H1 (cell line): ENCODE results near the gene PHTF1.

ENCODE experiments used
- BRCA1 ChIP-seq: IDR thresholded peaks from 2 replicates; pipeline ENCODE4 v1.6.1; 2012; ENCODE audit warnings: low read depth, low read length, improper control_type of control experiment
- CEBPB ChIP-seq: IDR thresholded peaks from 2 replicates; pipeline ENCODE4 v1.6.1; 2012; ENCODE audit warnings: low read depth, low read length
- CHD1 ChIP-seq: IDR thresholded peaks from 2 replicates; pipeline ENCODE4 v1.6.1; 2012; ENCODE audit warnings: low read depth, low read length, improper control_type of control experiment
- CTCF ChIP-seq, 3 experiments: IDR thresholded peaks; 1 replicate in 2 of 3; 2 replicates in 1 of 3; pipeline versions ENCODE4 v1.5.1 to v1.6.1; 2011; ENCODE audit warnings: low read length in 3 of 3, mild to moderate bottlenecking in 3 of 3, inconsistent platforms in 2 of 3, low read depth in 1 of 3, moderate library complexity in 1 of 3; ENCODE audit not compliant: insufficient read depth in 1 of 3; ENCODE audit errors: control extremely low read depth in 1 of 3
- EGR1 ChIP-seq: IDR thresholded peaks from 2 replicates; pipeline ENCODE4 v1.6.1; 2011; ENCODE audit warnings: low read depth, low read length, borderline replicate concordance
- EZH2 ChIP-seq: fragments of 200-600 bp; sonication (generic); IDR thresholded peaks from 2 replicates; pipeline ENCODE4 v1.7.1; 2012; ENCODE audit warnings: low read depth, mild to moderate bottlenecking, moderate library complexity, low read length, inconsistent platforms; ENCODE audit not compliant: severe bottlenecking
- GABPA ChIP-seq: IDR thresholded peaks from 2 replicates; pipeline ENCODE4 v1.6.1; 2011; ENCODE audit warnings: mild to moderate bottlenecking, low read length, moderate library complexity, borderline replicate concordance; ENCODE audit not compliant: insufficient read depth
- MAFK ChIP-seq: IDR thresholded peaks from 2 replicates; pipeline ENCODE4 v1.6.1; 2012; ENCODE audit warnings: low read depth, mild to moderate bottlenecking, improper control_type of control experiment, low read length
- POLR2A ChIP-seq, 2 experiments: IDR thresholded peaks; 1 replicate in 1 of 2; 2 replicates in 1 of 2; pipeline ENCODE4 v1.6.1; 2011; ENCODE audit warnings: low read depth in 2 of 2, low read length in 2 of 2, mild to moderate bottlenecking in 2 of 2; ENCODE audit errors: control extremely low read depth in 1 of 2
- POLR2AphosphoS5 ChIP-seq: IDR thresholded peaks from 2 replicates; pipeline ENCODE4 v1.6.1; 2011; ENCODE audit warnings: low read depth, low read length
- SIN3A ChIP-seq, 2 experiments: IDR thresholded peaks in 1 of 2; conservative IDR thresholded peaks in 1 of 2; 2 replicates each; pipeline ENCODE4 v1.6.1; 2011 to 2012; ENCODE audit warnings: low read length in 2 of 2, improper control_type of control experiment in 1 of 2, low read depth in 1 of 2, mild to moderate bottlenecking in 1 of 2
- SP1 ChIP-seq: IDR thresholded peaks from 2 replicates; pipeline ENCODE4 v1.6.1; 2011; ENCODE audit warnings: low read depth, low read length

- TF ChIP-seq BRCA1 (no peak), CTCF (IDR thresholded peaks at IDR 0.05; ENCODE audit: control extremely low read depth in 1 of 3, insufficient read depth in 1 of 3, low read depth in 1 of 3, low read length in 3 of 3) (no peak), POLR2AphosphoS5 (no peak), POLR2A (IDR thresholded peaks at IDR 0.05; ENCODE audit: control extremely low read depth in 1 of 2, low read depth in 2 of 2, low read length in 2 of 2) (no peak), CHD1 (no peak), EZH2 (no peak), EGR1 (no peak), SP1 (no peak), CEBPB (no peak), MAFK (no peak), SIN3A (conservative IDR thresholded peaks at IDR 0.05 in 1 of 2, IDR thresholded peaks at IDR 0.05 in 1 of 2; ENCODE audit: low read depth in 1 of 2, low read length in 2 of 2) (no peak), GABPA (no peak)
Measured at GRCh38 chr1:113749402-113749801, 9.9 kb downstream of the PHTF1 start.
